Stimulated activated CD4-positive, alpha-beta T cell treated with anti-CD3 and anti-CD28 coated beads, TNF-alpha, amount 100 ng/mL, for 1 hour (primary cell): Measurements from ENCODE around the gene HIBCH.
"Not testable (repeated sequence)": the region's sequence is repeated elsewhere in the genome, so short reads cannot be mapped to it uniquely, and the experiment has no call there.

ENCODE experiments used
- DNase-seq, 3 donors: peaks; one replicate each; pipeline ENCODE4 v3.0.0-alpha.2; 2020; ENCODE audit warnings: low read depth in 3 of 3, low spot score in 1 of 3

The HIBCH gene

DNA sequence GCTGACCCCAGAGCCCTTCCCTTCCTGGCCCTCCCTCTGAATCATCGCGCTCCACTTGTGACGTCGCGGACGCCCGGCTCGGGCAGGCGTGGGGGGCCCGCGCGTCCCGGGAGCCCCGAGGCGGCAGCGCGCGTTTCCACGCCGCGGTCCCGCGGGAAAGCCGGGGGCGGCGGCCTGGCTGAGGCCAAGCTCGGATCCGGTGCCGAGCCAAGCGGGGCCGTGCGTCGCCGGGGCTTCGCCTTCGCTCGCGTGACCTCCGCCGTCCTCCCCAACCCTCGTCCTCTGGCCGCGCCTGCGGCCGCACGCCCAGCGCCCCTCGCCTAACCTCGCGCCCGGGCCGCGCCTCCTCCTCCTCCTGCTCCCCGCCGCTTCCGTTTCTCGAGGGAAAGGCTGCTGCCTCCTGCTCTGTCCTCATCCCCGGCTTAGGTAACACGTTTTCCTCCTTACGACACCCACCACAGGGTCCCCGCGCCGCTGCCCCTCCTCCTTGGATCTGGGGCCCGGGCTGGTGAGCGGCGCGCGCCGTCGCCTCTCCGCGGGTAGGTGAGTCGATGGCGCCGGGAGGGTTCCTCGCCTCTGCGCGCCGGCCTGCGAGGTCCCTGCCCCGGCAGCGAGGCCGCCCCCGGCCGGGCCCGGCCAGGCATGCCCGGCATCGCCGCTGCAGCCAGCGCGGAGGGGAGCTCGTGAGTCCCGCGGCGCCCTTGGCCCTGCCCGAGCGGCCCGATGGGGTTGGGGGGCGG lies 24.1 kb upstream of the HIBCH start, which contains the start of gene INPP1:
TSS of gene INPP1 (plus strand) at position 54 of the 740 bp plus-strand sequence. CDS start 16,514 bp downstream, outside the sequence.
- DNase-seq: peak in 1 of 3 donors; percentile 19

DNA sequence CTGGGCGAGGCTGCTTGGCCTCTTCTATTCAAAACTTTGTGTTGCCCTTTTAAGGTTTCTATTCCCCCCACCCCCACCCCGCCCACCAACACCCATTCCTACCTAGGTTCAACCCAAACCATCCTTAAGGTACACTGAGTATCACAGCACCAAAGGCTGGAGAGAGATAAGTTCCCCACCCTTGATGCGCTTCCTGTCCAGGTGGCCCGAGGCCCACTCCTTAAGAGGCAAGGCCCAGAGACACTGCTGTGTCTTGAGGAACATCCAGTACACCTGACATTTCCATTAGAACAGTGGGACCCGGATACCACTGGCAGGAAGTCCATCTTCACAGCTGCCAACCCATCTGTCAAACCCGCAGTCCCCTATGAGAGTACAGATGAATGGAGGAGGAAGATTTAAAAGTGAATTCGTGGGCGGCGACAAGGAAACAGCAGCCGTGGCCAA lies 23.5 kb upstream of the HIBCH start:
- no peak for DNase-seq

DNA sequence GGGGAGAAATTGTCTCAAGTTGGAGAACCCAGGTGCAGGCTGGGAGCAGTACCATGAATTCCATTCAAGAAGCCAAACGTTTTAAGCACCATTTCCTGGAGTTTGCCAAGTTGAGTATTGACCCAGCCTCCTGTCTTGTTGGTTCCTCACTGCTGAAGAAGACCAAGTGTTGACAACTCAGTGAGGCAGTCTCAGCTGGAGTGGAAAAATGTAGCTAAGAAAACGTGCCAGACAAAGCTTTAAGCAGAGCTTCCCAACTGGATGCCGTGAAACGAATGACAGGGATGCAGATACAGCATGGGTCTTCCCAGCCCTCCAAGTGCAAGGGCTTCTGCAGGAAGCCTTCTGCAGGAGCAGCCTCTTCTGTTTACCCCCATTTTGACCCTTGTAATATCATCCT lies 23.0 kb upstream of the HIBCH start:
- no peak for DNase-seq

DNA sequence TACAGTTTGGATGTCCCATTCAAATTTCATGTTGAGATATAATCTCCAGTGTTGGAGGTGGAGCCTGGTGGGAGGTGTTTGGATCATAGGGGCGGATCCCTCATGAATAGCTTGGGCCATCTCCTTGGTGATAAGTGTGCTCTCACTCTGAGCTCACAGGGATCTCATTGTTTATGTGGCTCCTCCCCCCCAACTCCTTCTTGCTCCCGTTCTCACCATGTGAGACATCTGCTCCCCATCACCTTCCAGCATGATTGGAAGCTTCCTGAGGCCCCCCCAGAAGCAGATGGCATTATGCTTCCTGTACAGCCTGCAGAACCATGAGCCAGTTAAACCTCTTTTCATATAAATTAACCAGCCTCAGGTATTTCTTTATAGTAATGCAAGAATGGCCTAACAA lies 20.7 kb upstream of the HIBCH start:
- DNase-seq: no peak

DNA sequence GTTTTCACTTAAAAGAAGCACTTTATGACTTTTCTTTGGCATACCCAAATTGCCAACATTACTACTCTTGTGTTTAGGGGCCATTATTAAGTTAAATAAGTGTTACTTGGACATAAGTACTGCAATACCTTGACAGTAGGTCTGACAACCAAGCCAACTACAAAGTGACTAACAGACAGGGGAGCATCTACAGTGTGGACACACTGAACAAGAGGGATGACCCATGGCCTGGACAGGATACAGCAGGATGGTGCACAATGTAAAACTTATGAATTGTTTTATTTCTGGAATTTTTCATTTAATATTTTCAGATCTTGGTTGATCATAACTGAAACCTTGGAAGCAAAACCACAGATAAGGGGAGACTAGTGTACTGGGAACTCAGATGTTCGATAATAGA lies 19.8 kb upstream of the HIBCH start:
- DNase-seq: no peak

DNA sequence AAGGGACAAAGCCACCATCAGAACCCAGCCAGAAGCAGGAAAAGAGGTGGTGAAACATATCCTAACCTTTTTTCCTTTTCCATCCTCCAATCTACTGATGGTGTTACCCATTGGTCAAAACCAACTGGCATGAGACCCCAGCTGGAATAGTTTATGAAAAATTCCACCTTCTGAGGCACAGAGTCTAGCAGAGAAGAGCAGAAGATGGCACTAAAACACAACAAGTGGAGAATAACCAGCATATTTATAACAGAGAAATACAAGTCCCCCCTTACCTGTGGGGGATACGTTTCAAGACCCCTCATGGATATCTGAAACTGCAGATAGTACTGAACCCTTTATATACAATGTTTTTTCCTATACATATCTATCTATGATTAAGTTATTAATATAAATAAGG lies 18.8 kb upstream of the HIBCH start:
- no peak for DNase-seq

DNA sequence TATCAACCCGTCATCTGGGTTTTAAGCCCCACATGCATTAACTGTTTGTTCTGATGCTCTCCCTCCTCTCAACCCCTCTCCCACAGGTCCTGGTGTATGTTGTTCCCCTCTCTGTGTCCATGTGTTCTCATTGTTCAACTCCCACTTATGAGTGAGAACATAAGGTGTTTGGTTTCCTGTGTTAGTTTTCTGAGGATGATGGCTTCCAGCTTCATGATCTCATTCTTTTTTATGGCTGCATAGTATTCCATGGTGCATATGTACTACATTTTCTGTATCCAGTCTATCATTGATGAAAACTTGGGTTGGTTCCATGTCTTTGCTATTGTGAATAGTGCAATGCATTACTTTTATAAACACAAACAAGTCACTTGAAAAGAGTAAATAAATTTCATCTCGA lies 16.8 kb upstream of the HIBCH start:
- DNase-seq: no peak

DNA sequence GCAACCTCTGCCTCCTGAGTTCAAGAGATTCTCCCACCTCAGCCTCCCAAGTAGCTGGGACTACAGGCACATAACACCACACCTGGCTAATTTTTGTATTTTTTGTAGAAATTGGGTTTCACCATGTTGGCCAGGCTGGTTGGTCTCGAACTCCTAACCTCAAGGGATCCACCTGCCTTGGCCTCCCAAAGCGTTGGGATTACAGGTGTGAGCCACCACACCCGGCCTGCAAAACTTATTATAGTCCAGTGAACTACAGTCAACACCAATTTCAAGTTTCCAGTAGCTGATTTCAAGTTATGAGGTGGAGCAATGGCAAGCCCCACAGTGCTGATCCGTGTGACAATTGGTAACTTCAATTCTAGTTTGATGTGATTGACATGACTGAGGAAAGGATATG lies 16.0 kb upstream of the HIBCH start:
- not testable (repeated sequence) for DNase-seq

DNA sequence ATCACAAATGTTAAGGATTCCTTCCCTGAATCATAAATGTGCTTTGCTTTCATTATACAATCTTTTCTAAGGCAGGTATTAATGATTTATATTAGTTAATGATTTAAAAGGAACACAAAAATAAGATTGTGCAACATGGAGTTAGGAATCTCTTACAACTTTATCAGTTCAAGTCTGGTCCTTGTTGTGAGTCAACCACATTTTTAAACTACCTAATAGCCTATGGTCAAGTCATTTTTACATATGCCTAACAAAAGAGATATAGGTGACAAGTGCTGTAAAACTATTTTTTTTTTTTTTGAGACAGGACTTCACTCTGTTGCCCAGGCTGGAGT lies 15.6 kb upstream of the HIBCH start:
- DNase-seq: no peak

DNA sequence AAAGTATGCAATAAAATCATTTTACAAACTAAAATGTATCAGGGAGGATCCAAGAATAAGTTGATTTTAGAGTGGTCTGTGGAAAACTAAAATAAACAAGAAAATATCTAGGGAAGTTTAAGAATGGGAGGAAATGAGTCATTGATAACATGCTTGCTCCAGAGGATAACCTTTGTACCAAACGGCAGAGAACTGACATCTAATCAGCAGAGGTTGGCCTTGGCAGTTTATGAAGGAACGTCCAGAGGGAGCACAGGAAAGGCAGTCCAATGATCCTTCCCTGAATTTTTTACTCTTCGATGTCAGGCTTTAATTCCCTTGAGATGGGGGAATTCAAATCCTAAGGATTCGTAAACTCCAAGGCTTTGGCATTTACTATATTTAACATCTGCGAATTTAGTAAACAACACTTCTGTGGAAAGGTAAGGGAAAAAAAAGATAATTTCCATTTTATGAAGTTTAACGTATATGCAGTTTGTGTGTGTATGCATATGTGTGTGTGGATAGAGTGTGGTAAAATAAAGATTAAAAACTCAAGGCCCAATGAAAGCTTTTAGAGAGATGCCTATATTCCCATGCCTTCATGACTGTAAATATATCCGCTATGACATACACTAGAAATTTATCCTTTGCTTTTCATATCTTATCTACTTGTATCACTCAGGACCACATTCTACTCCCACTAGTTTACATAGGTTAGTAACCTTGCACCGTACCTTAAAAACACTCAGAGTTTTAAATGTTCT lies 15.0 kb upstream of the HIBCH start:
- DNase-seq: no peak

DNA sequence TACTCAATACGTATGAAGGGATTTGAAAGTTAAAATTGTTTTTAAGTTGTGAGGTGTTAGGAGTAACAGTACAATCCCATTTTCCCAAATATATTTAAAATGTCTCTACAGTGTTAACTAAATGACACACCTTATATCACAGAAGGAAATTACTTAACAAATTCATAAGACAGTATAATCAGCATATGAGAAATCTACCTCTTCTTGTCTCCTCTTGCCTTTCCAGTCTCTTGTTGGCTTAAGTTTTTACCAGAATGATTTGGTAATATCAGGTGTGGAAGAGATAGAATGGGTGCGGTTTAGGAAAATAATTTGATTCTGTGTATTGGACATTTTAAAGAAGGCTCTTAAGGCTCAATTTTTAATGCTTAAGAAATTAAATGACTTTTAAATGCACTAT lies 14.3 kb upstream of the HIBCH start:
- DNase-seq: no peak

DNA sequence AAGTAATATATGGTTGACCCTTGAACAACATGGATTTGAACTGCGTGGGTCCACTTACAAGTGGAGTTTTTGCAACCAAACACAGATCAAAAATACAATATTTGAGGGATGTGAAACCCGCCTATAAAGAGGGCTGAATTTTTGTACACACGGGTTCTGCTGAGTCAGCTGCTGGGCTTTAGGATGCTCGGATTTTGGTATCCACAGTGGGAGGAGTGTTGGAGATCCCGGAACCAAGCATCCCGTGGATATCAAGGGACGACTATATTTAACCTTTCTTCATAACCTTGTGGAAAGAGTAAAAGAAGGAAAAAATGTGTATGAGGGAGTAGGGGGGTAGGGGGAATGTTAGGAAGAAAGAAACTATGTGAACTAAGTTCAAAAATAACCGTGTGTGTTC lies 13.8 kb upstream of the HIBCH start:
- no peak for DNase-seq

DNA sequence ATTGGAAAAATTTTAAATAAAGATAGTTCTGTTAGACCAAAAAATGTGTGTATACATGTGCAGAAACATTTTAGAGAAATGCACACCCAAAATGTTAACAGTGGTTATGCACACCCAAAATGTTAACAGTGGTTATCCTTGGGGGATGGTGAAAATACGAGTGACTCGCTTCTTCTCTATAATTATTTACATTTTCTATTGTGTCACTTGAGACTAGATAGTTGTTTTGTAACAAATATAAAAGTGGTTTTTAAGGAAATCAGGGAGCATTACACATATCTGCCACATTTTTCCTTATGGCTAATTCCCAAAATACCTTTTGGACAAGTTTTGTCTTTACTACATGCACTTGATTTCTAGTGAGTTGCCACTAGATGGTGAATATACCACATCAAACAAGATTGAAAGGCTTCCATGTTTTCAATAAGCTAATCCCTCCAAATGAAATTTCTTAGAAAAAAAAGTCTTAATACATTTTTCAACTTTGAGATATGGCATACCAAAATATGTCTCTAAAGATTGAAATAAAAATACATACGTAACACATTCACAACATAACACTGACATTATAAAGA lies 9.0 kb upstream of the HIBCH start:
- no peak for DNase-seq

DNA sequence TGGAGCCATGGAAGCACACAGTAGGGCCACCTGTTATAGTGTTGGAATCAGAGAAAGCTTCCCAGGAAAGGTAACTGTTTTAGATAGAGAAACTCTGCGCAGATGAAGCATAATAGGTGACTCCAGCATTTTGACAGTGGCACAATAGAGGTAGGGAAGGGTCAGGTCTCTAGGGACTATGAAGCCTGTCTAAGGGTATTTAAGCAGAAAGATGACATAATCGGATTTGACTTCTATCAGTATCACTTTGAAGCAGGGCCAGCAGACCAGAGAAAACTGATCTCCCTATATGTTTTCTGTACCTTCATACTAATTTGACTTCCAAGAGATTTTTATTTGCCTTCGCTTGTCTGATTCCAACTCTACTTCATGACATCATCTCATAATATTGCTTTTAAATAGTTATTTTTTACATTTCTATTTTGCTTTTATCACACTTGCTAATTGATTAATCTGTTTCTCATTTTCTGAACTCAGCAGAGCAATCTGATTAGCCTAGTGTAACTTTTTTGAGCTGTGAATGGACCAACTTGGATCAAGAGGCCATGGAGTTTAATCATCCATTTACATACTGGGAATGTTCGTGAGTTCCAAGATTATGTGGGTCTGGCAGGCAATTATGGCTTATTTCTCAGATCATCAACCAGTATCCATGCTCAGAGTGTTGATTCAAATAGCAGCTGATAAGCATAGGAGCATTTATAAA lies 8.4 kb upstream of the HIBCH start:
- no peak for DNase-seq

DNA sequence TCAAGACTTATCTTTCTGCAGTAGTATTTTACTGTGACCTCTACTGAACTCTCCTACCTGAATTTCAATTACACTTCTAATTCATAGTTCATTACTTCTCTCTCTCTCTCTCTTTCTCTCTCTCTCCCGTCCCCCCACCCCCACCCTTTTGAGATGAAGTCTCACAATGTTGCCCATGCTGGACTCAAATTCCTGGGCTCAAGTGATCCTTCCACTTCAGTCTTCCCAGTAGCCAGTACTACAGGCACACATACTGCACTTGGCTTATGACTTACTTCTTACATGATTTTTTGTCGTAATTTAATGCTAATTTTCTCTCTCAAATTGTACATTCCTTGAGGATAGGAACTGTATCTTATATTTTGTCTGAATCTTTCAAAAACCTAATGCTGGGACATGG lies 6.0 kb upstream of the HIBCH start:
- DNase-seq: no peak

DNA sequence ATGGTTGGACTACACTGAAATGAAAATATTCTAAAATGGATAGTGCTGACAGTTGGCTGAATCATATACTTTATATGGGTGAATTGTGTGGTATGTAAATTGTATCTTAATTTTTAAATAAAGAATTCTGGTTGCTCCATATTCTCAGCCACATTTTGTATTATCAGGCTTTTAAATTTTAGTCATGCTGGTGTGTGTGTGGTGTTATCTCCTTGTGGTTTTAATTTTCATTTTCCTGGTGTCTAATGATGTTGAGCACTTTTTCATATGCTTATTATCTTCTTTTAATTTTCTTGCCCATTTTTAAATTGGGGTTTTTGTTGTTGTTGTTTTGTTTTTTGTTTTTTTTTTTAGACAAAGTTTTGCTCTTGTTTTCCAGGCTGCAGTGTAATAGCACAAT lies 3.8 kb upstream of the HIBCH start:
- DNase-seq: no peak

DNA sequence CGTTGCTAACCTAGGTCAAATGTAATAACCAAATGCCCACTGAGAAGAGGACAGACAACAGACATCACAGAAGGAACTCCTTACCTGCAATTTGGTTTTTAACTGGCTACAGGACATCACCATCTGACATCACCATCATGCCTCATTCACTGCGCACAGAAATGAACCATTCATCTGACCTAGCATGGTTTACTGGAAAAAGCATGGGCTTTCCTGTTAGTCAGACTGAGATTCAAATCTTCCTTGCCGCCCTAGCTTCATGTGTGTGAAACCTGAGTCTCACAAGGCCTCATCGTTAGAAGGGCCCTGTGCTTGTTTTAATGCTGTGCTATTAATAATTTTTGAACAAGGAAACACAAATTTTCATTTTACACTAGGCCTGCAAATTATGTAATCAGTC lies 1.1 kb upstream of the HIBCH start:
- DNase-seq: no peak

DNA sequence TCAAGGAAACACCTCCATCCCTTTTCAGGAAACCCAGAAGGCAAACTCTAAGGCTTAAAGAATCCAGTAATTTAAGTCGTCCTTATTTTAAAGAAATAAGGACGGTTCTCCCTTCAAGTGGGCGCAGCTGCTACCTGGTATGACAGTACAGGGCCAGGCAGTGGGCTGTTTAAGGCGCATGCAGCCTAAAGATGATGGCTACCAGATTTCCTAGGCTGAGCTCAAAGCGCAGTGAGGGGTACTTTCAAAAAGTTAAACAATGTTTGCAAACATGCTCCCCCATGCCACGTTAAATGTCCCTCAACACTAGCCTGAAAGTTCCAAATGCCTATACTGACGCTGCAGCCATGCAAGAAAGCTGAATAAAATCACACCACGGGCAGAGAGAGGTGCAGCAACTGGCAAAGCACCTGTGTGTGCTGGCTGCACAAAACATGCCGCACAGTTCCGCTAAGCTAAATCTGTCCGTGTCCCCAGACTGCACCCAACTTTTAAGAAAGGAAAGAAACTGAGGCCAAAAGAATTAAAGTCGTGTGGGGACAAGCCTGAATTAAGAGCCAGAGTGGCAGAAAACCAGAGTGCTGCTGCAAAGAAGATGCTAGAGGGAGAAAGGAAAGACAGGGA lies 583 bp downstream of the HIBCH start:
- no peak for DNase-seq

DNA sequence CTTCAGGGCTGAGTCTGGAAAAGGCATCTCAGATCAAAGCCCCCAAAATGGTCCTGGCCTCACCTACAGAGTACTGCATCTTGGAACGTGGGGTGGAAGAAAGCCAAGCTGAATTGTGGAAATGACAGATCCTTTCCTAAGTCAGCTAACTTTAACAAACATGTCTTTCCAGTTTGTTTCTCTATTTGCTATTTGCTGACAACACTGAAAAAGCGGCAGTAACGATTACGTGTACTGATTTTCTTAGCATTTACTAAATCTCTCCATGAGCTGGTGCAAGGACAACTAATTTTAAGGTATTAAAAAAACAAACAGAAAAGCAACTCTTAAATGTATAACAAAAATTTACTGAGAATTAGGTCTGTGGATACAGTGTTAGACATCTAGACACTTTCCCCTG lies 1.1 kb downstream of the HIBCH start:
- no peak for DNase-seq

DNA sequence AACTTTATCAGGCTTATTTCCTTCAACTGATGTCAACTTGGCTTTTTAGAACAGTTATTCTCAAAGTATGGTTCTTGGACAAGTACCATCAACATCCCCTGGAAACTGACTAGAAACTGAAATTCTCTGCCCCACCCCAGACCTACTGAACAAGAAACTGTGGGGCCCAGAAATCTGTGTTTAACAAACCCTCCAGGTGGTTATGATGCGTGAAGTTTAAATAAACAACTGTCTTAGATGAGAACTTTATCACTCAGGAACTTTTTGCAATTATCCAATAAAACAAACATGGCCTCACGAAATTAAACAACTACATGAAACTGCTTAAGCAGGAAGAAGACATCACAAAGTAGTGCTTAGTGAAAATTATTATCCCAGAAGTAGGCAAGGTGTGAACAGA lies 4.4 kb downstream of the HIBCH start:
- DNase-seq: no peak

DNA sequence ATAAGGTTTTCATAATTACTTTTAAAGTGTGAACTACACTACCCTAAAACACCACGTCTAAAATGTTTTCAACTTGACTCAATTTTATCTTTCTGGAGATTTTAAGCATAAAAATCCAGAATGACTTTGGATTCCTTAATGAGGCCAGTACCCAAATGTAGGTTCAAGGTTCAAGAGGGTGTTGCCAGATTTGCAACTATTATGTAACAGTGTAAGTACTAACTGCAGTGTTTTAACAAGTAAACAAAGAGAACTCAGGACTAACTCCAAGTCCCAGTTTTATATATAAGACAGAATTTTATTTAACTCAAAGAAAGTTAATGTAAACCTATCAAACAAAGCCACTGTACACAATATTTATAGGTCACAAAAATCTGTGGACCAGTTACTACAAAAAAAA lies 5.7 kb downstream of the HIBCH start:
- no peak for DNase-seq
